Ascending aorta (tissue), 2 donors: ENCODE data around the gene ZMIZ2. TPM values are rescaled to one million over a fixed set of nuclear protein-coding genes. Genes with fewer than 3 reads are reported as not detected.
"Not testable (repeated sequence)": the region's sequence is repeated elsewhere in the genome, so short reads cannot be mapped to it uniquely, and the experiment has no call there.

Experiments used
- DNase-seq, 2 donors: peaks; one replicate each; pipeline ENCODE4 v3.0.0-alpha.2; 2019; ENCODE audit warnings: low spot score in 2 of 2
- H3K27ac ChIP-seq, 2 donors: fragments of 200-600 bp; sonication (generic); one replicate each; pipeline ENCODE4 v1.5.1; 2016 to 2017; ENCODE audit warnings: mild to moderate bottlenecking in 1 of 2
- H3K27me3 ChIP-seq: fragments of 200-600 bp; sonication (generic); one replicate; pipeline ENCODE4 v1.5.1; 2017
- H3K36me3 ChIP-seq, 2 donors: fragments of 200-600 bp; sonication (generic); one replicate each; pipeline ENCODE4 v1.5.1; 2016
- H3K4me1 ChIP-seq, 2 donors: fragments of 200-600 bp; sonication (generic); one replicate each; pipeline ENCODE4 v1.5.1; 2016 to 2017; ENCODE audit warnings: mild to moderate bottlenecking in 1 of 2
- H3K4me3 ChIP-seq, 2 donors: fragments of 200-600 bp; sonication (generic); one replicate each; pipeline ENCODE4 v1.5.1; 2016 to 2017; ENCODE audit warnings: mild to moderate bottlenecking in 1 of 2
- H3K9me3 ChIP-seq, 2 donors: fragments of 200-600 bp; sonication (generic); one replicate each; pipeline ENCODE4 v1.5.1; 2016
- intact Hi-C: fragments of 100-400 bp; cut with DNase I; formaldehyde crosslinking; loops from one replicate; pipeline ENCODE4 v1.15.1; 2023
- total RNA-seq: library from RNA; depleted of rRNA; stranded (reverse); fragments of >200 nt; gene quantifications from one replicate; pipeline ENCODE4 v1.1.0, GENCODE V29; 2016
- TF ChIP-seq, protein P1 (sequence below), 3 experiments: fragments of 200-600 bp in 2 of 3; fragments of 450-650 bp in 1 of 3; sonication (generic) in 2 of 3; IDR thresholded peaks; one replicate each; pipeline ENCODE4 v1.5.1; 2016 to 2019; ENCODE audit warnings: antibody characterized with exemption in 3 of 3, mild to moderate bottlenecking in 1 of 3, moderate library complexity in 1 of 3

Gene ZMIZ2
- total RNA-seq, 1 donor from 2014 or later: 75.5 TPM

DNA sequence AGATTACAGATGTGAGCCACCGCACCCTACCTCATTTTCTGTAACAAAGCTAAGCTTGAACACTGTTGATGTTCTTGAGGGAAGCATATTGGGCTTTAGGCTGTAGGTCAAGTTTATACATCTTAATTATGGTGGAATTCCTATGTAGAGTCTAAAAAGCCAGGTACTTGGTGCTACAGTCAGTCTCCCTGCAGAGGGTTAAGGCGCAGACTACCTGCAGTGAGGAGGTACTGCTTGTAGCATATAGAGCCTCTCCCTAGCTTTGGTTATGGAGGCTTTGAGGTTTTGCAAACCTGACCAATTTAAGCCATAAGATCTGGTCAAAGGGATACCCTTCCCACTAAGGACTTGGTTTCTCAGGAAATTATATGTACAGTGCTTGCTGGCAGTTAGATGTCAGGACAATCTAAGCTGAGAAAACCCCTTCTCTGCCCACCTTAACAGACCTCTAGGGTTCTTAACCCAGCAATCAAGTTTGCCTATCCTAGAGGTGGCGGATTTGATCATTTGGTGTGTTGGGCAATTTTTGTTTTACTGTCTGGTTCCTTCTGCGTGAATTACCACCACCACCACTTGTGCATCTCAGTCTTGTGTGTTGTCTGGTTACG, 53.9 kb downstream of the ZMIZ2 start:
- no peak for DNase-seq
- TF ChIP-seq, protein P1, sequence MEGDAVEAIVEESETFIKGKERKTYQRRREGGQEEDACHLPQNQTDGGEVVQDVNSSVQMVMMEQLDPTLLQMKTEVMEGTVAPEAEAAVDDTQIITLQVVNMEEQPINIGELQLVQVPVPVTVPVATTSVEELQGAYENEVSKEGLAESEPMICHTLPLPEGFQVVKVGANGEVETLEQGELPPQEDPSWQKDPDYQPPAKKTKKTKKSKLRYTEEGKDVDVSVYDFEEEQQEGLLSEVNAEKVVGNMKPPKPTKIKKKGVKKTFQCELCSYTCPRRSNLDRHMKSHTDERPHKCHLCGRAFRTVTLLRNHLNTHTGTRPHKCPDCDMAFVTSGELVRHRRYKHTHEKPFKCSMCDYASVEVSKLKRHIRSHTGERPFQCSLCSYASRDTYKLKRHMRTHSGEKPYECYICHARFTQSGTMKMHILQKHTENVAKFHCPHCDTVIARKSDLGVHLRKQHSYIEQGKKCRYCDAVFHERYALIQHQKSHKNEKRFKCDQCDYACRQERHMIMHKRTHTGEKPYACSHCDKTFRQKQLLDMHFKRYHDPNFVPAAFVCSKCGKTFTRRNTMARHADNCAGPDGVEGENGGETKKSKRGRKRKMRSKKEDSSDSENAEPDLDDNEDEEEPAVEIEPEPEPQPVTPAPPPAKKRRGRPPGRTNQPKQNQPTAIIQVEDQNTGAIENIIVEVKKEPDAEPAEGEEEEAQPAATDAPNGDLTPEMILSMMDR (IDR thresholded peaks at IDR 0.05): no peak
- peaks cover 52 to 66% of the 10 kb centered on the region in 2 donors for H3K36me3 ChIP-seq
- no peaks in the 10 kb centered on the region for H3K9me3 ChIP-seq
- H3K27ac ChIP-seq: no peak overlapping the region
- no peak overlapping the region for H3K4me3 ChIP-seq
- intact Hi-C loops: no loop called here
- H3K27me3 ChIP-seq: no peaks in the 10 kb centered on the region
- peaks cover 0 to 14% of the 10 kb centered on the region in 2 donors for H3K4me1 ChIP-seq

DNA sequence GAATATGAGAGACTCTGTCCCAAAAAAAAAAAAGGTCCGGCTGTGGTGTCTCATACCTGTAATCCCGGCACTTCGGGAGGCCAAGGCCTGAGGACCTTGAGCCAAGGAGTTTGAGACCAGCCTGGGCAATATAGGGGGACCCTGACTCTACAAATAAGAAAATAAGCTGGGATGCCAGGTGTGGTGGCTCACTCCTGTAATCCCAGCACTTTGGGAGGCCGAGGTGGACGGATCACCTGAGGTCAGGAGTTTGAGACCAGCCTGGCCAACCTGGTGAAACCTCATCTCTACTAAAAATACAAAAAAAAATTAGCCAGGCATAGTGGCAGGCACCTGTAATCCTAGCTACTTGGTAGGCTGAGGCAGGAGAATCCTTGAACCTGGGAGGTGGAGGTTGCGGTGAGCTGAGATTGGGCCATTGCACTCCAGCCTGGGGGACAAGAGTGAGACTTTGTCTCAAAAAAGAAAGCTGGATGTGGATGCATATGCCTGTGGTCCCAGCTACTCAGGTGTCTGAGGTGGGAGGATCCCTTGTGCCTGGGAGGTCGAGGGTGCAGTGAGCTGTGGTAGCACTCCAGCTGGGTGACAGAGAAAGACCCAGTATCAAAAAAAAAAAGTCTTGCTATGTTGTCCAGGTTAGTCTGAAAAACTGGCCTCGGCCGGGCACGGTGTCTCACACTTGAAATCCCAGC, 55.3 kb downstream of the ZMIZ2 start:
- H3K4me3 ChIP-seq, intact Hi-C loops, H3K4me1 ChIP-seq, H3K9me3 ChIP-seq, DNase-seq, H3K27ac ChIP-seq, H3K27me3 ChIP-seq: not testable (repeated sequence)
- peaks cover 52 to 63% of the 10 kb centered on the region in 2 donors for H3K36me3 ChIP-seq

DNA sequence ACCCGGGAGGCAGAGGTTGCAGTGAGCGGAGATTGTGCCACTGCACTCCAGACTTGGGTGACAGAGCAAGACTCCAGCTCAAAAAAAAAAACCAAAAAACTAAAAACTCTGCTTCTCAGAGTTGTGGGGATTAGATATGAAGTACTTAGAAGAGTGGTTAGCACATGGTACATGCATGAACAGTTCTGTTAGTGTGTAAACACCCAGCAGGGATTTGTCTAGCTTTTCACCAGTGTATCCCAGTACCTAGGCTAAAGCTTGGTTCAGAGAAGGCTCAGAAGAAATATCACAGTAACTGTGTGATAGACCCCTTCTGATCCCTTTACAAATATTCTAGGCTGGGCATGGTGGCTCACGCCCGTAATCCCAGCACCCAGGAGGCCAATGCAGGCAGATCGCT, 57.3 kb downstream of the ZMIZ2 start:
- Histone ChIP-seq H3K27me3 (no peaks in the 10 kb centered on the region), H3K4me1 (no peaks in the 10 kb centered on the region), H3K27ac (no peak overlapping the region), H3K9me3 (no peaks in the 10 kb centered on the region), H3K4me3 (no peak overlapping the region), H3K36me3 (peaks cover 36 to 43% of the 10 kb centered on the region in 2 donors)
- no peak for DNase-seq
- intact Hi-C loops: no loop called here
- TF ChIP-seq, protein P1 (IDR thresholded peaks at IDR 0.05): no peak

DNA sequence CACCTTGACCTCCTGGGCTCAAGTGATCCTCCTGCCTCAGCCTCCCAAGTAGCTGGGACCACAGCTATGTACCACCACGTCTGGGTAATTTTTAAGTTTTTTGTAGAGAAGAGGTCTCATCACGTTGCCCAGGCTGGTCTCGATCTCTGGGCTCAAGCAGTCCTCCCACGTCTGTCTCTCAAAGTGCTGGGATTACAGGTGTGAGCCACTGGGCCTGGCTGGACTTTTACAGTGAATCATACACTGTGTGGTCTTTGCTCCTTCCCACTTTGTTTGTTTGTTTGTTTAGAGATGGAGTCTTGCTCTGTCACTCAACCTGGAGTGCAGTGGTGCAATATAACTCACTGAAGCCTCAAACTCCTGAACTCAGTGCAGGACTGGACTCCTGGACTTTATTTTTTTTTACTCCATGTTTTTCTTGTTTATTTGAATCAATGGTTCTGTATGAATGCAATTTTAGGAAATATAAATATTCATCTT, 60.3 kb downstream of the ZMIZ2 start:
- DNase-seq: no peak
- H3K4me3 ChIP-seq: no peak overlapping the region
- H3K9me3 ChIP-seq: no peaks in the 10 kb centered on the region
- H3K4me1 ChIP-seq: no peaks in the 10 kb centered on the region
- H3K27me3 ChIP-seq: no peaks in the 10 kb centered on the region
- peaks cover 10 to 13% of the 10 kb centered on the region in 2 donors for H3K36me3 ChIP-seq
- TF ChIP-seq, protein P1 (IDR thresholded peaks at IDR 0.05): no peak
- intact Hi-C loops: no loop called here
- H3K27ac ChIP-seq: no peak overlapping the region

DNA sequence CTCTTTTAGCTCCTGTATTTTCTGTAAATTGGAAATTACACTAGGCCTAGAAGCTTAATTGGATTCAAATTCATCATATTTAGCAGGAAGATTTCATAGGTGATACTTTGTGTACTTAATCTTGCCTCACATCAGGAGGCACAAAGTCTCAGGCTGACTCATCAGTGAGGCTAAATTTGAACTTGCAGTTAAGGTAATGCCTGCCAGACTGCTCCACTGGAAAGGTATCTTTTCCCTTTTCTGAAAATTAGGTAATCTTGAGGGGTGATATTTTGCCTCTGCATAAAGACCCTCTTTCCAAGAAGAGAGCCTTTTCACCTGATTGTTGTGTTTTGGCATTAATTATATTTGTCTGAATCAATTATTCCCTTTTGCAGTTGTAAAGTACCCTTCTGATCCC, 62.4 kb downstream of the ZMIZ2 start:
- H3K36me3 ChIP-seq: no peaks in the 10 kb centered on the region
- no peak for DNase-seq
- H3K27me3 ChIP-seq: no peaks in the 10 kb centered on the region
- H3K27ac ChIP-seq: no peak overlapping the region
- TF ChIP-seq, protein P1 (IDR thresholded peaks at IDR 0.05): no peak
- no peaks in the 10 kb centered on the region for H3K4me1 ChIP-seq
- no peaks in the 10 kb centered on the region for H3K9me3 ChIP-seq
- intact Hi-C loops: no loop called here
- no peak overlapping the region for H3K4me3 ChIP-seq

DNA sequence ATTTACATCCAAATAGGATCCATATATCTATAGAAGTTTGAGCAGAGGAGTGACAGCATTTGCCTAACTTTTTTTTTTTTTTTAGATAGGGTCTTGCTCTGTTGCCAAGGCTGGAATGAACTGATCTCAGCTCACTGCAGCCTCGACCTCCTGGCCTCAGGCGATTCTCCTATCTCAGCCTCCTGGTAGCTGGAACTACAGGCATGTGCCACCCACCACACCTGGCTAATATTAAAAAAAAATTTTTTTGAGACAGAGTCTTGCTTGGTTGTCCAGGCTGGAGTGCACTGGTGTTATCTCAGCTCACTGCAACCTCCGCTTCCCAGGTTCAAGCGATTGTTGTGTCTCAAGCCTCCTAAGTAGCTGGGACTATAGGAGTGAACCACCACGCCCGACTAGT, 62.9 kb downstream of the ZMIZ2 start:
- intact Hi-C loops: no loop called here
- no peak for DNase-seq
- H3K4me1 ChIP-seq: no peaks in the 10 kb centered on the region
- TF ChIP-seq, protein P1 (IDR thresholded peaks at IDR 0.05): no peak
- H3K27me3 ChIP-seq: no peaks in the 10 kb centered on the region
- no peaks in the 10 kb centered on the region for H3K9me3 ChIP-seq
- H3K36me3 ChIP-seq: no peaks in the 10 kb centered on the region
- H3K4me3 ChIP-seq: no peak overlapping the region
- no peak overlapping the region for H3K27ac ChIP-seq
